GM19397 (cell line): Measurements from ENCODE around the gene CUEDC1.

Experiments used
- ATAC-seq: cut with Tn5 transposase; IDR thresholded peaks from one replicate; pipeline ENCODE4 v1.9.1; 2021; ENCODE audit warnings: mild to moderate bottlenecking, moderate library complexity; ENCODE audit not compliant: unreplicated experiment

Gene CUEDC1

GRCh38 chr17:57866319-57866718 lies 88.9 kb downstream of the CUEDC1 start:
- ATAC-seq, result no peak

GRCh38 chr17:57864273-57864672 lies 90.9 kb downstream of the CUEDC1 start:
- no peak for ATAC-seq

- no peak for ATAC-seq
These were observed 92.2 kb downstream of the CUEDC1 start for GRCh38 chr17:57862694-57863667.

- ATAC-seq, result no peak
These were observed 93.2 kb downstream of the CUEDC1 start for GRCh38 chr17:57861790-57862693.

GRCh38 chr17:57861000-57861789 lies 94.0 kb downstream of the CUEDC1 start:
- no peak for ATAC-seq

- no peak for ATAC-seq
These were observed 94.7 kb downstream of the CUEDC1 start for GRCh38 chr17:57860414-57860999.

- no peak for ATAC-seq
These were observed 95.4 kb downstream of the CUEDC1 start for GRCh38 chr17:57859601-57860413.

GRCh38 chr17:57858838-57859237 lies 96.4 kb downstream of the CUEDC1 start:
- ATAC-seq, result no peak

GRCh38 chr17:57856792-57857620 lies 98.2 kb downstream of the CUEDC1 start:
- no peak for ATAC-seq

GRCh38 chr17:57855391-57856035 lies 99.7 kb downstream of the CUEDC1 start:
- no peak for ATAC-seq

GRCh38 chr17:57853695-57854094 lies 101.5 kb downstream of the CUEDC1 start:
- no peak for ATAC-seq

GRCh38 chr17:57852955-57853328 lies 102.3 kb downstream of the CUEDC1 start:
- ATAC-seq, result no peak

- ATAC-seq, result no peak
These were observed 102.9 kb downstream of the CUEDC1 start for GRCh38 chr17:57852092-57852954.

GRCh38 chr17:57849874-57850754 lies 105.1 kb downstream of the CUEDC1 start, which contains the start of gene MRPS23:
Gene MRPS23, minus strand, starts transcription at chr17:57850044. Its CDS starts 34 bp downstream, at chr17:57850010.
- ATAC-seq, result peak; percentile 92

GRCh38 chr17:57849163-57849873 lies 105.9 kb downstream of the CUEDC1 start:
- no peak for ATAC-seq
